Lower leg skin (tissue), 4 donors: ENCODE measurements around the gene VDAC1. TPM values are rescaled to one million over a fixed set of nuclear protein-coding genes. Genes with fewer than 3 reads are reported as not detected.

Experiments
- DNase-seq, 2 donors: peaks; one replicate each; pipeline ENCODE4 v3.0.0-alpha.2; 2019; ENCODE audit warnings: low spot score in 2 of 2
- H3K4me3 ChIP-seq: fragments of 200-600 bp; sonication (generic); 2 replicates; pipeline ENCODE4 v1.5.1; 2017; ENCODE audit warnings: mild to moderate bottlenecking, low read depth; ENCODE audit not compliant: poor library complexity, severe bottlenecking
- CTCF ChIP-seq, 3 donors: fragments of 450-650 bp; IDR thresholded peaks; one replicate each; pipeline ENCODE4 v1.5.1; 2016; ENCODE audit warnings: antibody characterized with exemption in 3 of 3, mild to moderate bottlenecking in 3 of 3, moderate library complexity in 2 of 3
- POLR2A ChIP-seq, 2 donors: fragments of 450-650 bp; IDR thresholded peaks; one replicate each; pipeline ENCODE4 v1.6.1; 2016 to 2017; ENCODE audit warnings: antibody characterized with exemption in 2 of 2, mild to moderate bottlenecking in 1 of 2, moderate library complexity in 1 of 2
- WGBS, 2 donors: methylation state at CpG; one replicate each; pipeline ENCODE4 v1.1.5; 2018; 5-methylcytosine and 5-hydroxymethylcytosine counted together
- intact Hi-C: fragments of 100-400 bp; cut with DNase I; formaldehyde crosslinking; loops from one replicate; pipeline ENCODE4 v1.15.0; 2023; ENCODE audit warnings: low total_unique reads
- total RNA-seq, 4 donors: library from RNA; depleted of rRNA; stranded (reverse); fragments of >200 nt; gene quantifications; one replicate each; pipeline ENCODE4 v1.1.0, GENCODE V29; 2016

The VDAC1 gene
- total RNA-seq, 4 donors from 2014 or later = 113 to 159 (median 145) TPM

DNA sequence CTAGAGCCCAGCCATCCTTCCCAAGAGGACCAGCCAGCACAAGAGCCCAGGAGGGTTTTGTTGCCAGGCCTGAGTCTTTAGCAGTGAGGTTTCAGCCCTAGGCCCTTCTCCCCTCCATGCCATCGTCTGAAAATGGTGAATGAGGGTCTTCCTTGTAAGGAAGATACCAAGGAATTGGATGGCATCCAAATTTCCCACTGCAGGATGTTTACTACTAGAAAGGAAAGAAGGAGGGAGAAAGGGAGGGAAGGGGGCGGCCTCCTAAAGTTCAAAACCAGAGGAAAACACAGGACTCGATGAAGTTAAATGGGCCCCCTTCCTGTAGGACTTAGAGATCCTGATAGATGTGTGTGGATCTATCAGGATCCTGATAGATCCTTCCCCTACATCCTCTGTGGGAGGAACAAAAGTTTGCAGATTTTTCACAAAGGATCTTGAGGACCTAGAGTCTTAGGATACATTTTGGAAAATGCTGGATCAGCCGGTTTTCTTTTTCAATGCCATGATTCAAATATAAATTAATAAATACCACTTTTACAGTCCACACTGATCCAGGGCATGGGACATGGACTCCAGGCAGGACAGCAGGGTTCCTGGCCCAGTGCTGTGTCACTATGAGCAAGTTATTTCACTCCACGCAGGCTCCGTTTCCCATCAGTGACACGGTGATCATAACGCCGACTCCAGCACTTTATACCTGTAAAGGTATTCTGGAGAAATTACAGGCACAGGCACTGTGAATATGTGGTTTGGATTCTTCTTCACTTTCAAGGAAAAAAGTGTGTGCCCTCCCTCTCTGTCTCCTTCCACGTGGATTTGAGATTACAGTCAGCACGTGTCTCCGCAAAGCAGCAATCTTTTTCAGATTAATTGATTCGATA is 77.2 kb downstream of the VDAC1 start:
- intact Hi-C loops = no loop called here
- no peak overlapping the region for H3K4me3 ChIP-seq
- WGBS, 2 donors = 79 to 83% methylated on average over 13 of the region's 13 CpGs
- no peak for DNase-seq
- TF ChIP-seq CTCF (IDR thresholded peaks at IDR 0.05) = no peak
- no peak for TF ChIP-seq POLR2A (IDR thresholded peaks at IDR 0.05)

DNA sequence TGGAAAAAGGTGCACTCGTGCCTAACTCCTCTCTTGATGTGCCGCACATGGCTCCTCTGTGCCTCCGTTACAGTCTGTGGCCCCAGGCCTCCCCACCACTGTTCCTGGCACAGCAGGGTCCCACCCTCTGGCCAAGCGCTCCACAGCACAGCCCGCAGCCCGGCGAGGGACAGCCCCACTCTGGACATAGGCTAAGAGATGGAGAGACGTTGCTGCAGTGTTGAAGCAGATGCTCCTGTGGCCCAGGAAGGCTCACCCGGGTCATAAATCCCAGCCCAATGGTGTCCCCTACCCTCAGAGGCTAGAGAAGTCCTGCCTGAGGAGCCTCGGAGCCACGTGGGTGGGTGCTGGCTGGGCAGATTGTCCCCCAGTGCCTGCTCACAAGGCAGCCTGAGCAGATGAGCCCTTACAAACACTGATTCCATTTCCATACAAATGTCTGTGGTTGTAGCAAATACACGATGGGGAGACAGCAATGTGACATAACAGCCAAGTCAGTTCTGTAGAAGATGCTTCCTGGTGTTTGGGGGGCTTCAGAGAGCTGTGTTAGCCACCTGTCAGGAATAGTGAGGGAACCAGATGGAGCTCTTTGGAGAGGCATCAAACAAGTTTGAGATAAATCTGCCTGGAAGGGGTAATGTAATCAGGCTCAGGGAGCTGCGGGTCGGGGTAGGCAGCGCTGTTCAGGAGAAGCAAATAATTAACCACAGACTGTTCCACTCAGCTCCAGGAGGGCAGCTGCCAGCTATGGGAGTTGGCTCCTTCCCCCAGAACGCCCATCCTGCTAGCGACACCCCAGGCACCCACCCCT is 78.1 kb downstream of the VDAC1 start:
- TF ChIP-seq CTCF (IDR thresholded peaks at IDR 0.05) = no peak
- no peak for TF ChIP-seq POLR2A (IDR thresholded peaks at IDR 0.05)
- 71 to 75% methylated on average over 15 to 17 of the region's 17 CpGs for WGBS, 2 donors
- DNase-seq = no peak
- intact Hi-C loops = no loop called here
- no peak overlapping the region for H3K4me3 ChIP-seq

GRCh38 chr5:133925866-133926488 is 78.8 kb downstream of the VDAC1 start:
- H3K4me3 ChIP-seq = no peak overlapping the region
- intact Hi-C loops = no loop called here
- TF ChIP-seq POLR2A (IDR thresholded peaks at IDR 0.05) (no peak), CTCF (IDR thresholded peaks at IDR 0.05) (no peak)
- no peak for DNase-seq
- 89 to 95% methylated on average over 11 of the region's 12 CpGs for WGBS, 2 donors

GRCh38 chr5:133925269-133925668 is 79.5 kb downstream of the VDAC1 start:
- H3K4me3 ChIP-seq = no peak overlapping the region
- intact Hi-C loops = no loop called here
- TF ChIP-seq POLR2A (IDR thresholded peaks at IDR 0.05) (no peak), CTCF (IDR thresholded peaks at IDR 0.05) (no peak)
- DNase-seq = no peak
- WGBS, 2 donors = 79 to 85% methylated on average over 3 of the region's 3 CpGs

- intact Hi-C loops = no loop called here
- TF ChIP-seq CTCF (IDR thresholded peaks at IDR 0.05) (no peak), POLR2A (IDR thresholded peaks at IDR 0.05) (no peak)
- WGBS, 2 donors = 60 to 65% methylated on average over 5 of the region's 5 CpGs
Observed at GRCh38 chr5:133924221-133924920, 80.4 kb downstream of the VDAC1 start.

More at GRCh38 chr5:133924221-133924920, 80.4 kb downstream of the VDAC1 start:
- H3K4me3 ChIP-seq = no peak overlapping the region
- DNase-seq = no peak
